ENCODE data around the gene SERPINB6.
"Not testable (repeated sequence)": the region's sequence is repeated elsewhere in the genome, so short reads cannot be mapped to it uniquely, and the experiment has no call there.

The SERPINB6 gene

DNA sequence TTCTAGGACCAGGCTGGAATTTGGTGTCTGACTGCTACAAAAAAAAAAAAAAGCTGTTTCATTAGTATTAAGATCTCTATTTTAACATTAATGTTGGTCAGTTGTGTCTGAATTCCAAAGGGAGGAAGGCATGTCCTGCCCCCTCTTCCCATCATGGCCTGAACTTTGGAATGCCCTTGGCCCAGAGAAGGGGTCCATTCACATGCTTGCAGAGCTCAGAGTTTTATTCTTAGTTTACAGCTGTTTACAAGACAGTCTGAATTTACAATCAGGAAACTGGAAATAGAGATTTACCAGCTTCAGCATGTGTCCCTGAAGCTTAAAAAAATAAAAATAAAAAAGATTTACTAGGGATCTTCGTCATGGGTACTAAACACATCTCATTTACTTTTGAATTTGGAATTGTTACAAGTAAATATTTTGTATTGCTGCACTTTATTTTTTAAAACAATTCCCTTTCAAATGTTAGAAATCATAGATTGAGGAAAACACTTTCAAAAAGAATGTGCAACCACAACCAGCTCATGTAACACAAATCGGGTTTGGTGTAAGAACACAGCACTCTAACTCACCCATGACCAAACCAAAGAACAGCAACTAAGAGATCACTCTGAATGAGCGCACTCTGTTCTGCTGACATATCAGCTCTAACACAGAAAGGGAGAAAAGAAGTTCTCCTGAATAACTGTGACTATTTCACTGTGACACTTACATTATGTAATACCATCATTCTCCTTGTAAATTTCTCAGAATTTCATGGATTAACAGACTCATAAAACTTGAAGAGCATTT is 6.6 kb upstream of the SERPINB6 start:
- no peak for DNase-seq (ENCODE audit: low spot score)

DNA sequence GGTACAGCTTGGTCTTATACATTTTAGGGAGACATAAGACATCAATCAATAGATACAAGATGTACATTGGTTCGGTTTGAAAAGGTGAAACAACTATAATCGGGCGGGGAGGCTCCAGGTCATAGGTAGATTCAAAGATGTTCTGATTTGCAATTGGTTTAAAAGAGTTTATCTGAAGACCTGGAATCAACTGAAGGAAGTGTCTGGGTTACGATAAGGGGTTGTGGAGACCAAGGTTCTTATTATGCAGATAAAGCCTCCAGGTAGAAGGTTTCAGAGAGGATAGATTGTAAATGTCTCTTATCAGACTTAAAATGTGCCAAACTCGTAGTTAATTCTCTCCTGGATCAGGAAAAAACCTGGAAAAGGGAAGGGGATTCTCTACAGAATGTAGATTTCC is 5.9 kb upstream of the SERPINB6 start:
- no peak for DNase-seq (ENCODE audit: low spot score)

DNA sequence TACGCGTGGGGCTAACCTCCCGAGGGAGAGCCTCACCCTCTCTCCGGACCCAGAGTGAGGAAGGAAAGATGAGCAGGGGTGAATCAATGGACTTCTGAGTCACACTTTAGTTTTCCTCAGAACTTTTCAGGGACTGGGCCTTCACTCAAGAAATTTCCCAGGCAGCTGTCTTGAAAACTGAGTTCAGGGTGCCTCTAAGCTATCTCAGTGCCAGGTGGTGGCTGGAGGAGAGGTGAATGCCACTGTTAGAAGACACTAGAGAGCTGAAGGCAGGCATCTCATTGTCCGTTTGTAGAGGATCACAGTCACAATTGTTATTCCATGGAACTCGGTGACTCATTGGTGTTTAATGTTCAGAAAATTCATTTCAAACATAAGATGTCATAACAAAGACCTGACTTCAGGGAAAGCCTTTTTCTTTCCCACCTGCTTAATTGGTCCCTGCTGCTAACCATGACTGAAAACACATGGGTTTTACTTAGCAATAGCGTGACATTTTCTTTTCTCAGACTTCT is 5.3 kb upstream of the SERPINB6 start:
- no peak for DNase-seq (ENCODE audit: low spot score)

DNA sequence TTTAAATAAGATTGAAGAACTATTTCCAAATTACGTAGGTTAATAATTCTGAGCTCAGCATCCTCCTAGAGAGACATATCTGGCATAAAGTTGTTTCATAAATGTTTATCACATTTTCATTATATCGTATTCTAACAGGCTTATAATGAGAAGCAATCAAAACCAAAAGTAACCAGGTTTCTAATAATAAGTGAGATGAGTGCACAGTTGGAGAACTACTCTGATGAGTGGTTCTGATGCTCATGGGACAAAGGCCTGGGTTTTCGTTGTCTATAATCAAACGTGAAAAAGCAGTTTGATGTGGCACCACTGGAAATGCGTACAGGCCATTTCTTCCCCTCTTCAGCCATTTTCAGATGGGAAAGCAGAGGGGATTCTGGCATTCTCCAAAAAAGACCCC is 4.7 kb upstream of the SERPINB6 start:
- DNase-seq (ENCODE audit: low spot score) = no peak

DNA sequence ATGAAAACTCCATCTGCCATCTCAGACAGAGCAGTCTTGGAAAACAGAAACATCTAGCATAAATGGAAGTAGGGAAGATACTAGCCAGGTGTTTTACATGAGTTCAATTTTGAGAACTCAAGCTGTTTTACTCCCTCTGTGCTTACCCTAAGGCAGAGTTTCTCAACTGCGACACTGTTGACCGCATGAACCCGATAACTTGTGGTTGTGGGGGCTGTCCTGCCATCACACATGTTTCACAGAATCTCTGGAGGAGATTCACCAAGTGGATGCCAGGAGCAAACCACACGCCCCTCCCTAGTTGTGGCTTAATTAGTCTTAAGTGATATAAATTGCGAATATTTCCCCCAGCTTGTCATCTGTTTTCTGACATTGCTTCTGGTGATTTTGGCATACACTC is 2.3 kb upstream of the SERPINB6 start:
- no peak for DNase-seq (ENCODE audit: low spot score)

DNA sequence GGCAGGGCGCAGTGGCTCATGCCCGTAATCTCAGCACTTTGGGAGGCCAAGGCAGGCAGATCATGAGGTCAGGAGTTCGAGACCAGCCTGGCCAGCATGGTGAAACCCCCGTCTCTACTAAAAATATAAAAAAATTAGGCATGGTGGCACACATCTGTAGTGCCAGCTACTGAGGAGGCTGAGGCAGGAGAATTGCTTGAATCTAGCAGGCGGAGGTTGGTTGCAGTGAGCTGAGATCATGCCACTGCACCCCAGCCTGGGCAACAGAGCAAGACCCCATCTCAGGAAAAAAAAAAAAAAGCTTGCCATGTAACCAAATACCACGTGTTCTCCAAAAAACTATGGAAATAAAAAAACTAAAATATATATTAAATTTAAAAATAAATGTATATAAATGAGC is 1.8 kb upstream of the SERPINB6 start:
- not testable (repeated sequence) for DNase-seq (ENCODE audit: low spot score)

DNA sequence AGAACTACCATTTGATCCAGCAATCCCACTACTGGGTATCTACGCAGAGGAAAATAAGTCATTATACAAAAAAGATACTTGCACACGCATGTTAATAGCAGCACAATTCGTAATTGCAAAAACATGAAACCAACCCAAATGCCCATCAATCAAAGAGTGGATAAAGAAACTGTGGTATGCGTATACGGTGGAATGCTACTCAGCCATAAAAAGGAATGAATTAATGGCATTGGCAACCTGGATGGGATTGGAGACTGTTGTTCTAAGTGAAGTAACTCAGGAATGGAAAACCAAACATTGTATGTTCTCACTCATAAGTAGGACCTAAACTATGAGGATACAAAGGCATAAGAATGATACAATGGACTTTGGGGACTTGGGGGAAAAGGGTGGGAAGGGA is 1.3 kb upstream of the SERPINB6 start:
- not testable (repeated sequence) for DNase-seq (ENCODE audit: low spot score)

DNA sequence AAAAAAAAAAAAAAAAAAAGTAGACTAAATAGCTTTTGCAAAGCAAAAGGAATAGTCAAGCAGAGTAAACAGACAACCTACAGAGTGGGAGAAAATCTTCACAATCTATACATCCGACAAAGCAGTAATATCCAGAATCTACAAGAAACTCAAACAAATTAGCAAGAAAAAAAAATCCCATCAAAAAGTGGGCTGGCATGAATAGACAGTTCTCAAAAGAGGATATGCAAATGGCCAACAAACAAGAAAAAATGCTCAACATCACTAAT is 786 bp upstream of the SERPINB6 start:
- not testable (repeated sequence) for DNase-seq (ENCODE audit: low spot score)

DNA sequence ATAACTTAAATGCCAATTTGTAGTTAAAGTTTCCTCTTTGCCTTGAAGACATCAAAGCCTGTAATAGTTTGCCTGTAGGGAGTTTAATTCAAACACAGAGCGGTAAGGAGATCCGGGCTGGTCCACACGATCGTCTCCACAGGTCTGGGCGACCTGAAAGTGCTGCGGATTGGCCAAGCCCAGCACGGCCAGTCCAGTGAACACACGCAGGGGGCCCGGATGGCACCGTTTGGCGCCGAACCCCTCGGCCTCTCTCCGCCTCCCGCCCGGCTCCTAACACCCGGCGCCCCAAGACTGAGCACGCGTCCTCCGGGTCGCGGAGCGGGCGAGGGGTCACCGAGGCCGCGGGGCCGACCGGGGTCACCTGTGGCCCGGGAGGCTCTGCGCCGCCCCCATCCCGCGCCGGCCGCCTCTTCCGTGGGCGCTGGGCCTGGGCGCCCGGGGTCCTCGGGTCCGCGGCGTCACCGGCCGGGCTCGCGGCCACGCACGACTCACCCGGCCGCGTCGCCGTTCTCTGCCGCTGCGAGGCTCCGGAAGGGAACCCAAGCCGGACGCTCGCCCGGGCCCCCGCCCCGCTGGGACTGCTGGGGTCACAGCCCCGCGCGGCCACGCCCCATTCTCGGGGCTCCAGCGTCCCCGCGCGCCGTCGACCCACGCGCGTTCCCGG is 481 bp downstream of the SERPINB6 start:
- peak; percentile 54 for DNase-seq (ENCODE audit: low spot score)

DNA sequence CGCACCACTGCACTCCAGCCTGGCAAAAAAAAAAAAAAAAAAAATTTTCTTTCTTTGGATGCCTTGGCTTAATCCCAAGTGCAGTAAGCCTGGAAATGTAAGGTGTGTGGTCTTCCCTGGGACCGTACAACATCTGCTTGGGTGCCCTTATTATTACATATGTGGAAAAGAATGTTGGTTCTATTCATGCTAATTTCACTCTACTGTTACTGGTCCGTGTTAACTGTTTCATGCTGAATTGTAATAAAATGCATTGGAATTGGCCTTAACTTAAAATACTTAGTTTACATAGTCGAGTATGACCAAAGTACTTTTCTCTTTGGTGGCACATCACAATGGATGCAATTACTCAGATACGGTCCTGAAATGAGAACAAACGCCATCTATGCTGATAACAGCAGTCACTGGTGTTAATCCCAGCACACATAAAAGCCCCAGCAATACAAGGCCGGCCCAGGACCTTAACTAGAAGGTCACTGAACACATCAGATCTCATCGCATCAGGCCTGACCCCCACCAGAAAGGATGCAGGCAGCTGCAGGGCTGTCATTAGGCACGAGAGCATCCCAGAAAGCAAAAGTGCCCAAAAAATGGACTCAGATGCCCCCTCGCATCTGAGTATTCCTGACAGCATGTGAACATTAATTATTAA is 1.2 kb downstream of the SERPINB6 start:
- DNase-seq (ENCODE audit: low spot score) = no peak

DNA sequence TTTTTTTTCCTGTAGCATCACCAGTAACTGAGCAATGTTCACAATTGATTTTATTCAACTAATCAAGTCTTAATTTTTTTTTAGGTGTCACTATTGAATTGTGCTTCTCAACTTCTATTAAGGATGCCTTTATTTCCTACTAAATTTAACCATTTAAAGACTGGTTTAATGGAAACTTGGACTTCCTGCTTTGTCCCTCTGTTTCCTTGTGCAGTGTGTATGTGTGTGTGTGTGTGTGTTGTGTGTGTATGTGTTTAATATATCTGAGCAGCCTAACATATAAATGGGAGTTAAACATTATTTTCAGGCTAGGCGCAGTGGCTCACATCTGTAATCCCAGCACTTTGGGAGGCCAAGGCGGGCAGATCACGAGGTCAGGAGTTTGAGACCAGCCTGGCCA is 1.8 kb downstream of the SERPINB6 start:
- no peak for DNase-seq (ENCODE audit: low spot score)

DNA sequence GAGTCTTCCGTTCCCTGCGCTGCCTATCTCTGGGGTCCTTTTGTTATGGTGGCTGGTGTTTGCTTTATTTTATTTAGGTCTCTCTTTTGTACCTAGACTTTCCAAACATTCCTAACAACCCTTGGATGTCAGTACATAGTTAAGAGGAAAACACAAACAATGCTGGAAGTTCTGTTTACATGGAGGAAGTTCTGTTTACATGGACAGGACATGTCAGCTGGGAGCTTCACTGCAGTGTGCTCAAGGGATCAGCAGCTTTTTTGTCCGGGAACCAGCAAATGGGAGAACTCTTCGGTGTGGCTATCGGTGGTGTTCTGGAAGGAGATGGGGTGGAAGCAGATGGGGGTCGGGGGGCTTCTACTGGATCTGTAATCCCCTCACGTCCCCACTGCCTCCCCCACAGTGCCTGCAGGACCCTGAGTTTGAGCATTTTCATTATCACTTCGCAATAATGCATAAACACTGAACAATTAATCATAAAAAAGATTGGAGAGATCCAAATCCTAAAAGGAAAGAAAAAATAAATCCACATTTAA is 2.7 kb downstream of the SERPINB6 start:
- no peak for DNase-seq (ENCODE audit: low spot score)

DNA sequence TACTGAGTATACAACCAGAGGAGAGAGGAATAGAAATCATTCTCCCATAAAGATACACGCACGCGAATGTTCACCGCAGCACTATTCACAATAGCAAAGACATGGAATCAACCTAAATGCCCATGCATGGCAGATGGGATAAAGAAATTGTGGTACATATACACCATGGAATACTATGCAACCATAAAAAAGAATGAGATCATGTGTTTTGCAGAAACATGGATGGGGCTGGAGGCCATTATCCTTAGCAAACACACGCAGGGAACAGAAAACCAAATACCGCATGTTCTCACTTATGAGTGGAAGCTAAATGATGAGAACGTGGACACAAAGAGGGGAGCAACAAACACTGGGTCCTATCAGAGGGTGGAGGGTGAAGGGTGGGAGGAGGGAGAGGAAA is 3.4 kb downstream of the SERPINB6 start:
- no peak for DNase-seq (ENCODE audit: low spot score)

DNA sequence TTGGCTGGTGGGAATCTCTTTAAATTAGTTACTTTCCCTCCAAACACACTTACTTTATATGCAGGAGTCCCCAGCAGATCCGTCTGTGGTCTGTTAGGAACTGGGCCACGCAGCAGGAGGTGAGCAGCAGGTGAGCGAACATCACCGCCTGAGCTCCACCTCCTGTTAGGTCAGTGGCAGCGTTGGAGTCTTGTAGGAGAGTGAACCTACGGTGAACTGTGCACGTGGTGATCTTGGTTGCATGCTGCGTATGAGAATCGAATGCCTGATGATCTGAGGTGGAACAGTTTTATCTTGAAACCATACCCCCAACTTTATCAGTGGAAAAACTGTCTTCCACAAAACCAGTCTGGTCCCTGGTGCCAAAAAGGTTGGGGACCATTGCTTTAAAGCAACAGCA is 5.0 kb downstream of the SERPINB6 start:
- no peak for DNase-seq (ENCODE audit: low spot score)

DNA sequence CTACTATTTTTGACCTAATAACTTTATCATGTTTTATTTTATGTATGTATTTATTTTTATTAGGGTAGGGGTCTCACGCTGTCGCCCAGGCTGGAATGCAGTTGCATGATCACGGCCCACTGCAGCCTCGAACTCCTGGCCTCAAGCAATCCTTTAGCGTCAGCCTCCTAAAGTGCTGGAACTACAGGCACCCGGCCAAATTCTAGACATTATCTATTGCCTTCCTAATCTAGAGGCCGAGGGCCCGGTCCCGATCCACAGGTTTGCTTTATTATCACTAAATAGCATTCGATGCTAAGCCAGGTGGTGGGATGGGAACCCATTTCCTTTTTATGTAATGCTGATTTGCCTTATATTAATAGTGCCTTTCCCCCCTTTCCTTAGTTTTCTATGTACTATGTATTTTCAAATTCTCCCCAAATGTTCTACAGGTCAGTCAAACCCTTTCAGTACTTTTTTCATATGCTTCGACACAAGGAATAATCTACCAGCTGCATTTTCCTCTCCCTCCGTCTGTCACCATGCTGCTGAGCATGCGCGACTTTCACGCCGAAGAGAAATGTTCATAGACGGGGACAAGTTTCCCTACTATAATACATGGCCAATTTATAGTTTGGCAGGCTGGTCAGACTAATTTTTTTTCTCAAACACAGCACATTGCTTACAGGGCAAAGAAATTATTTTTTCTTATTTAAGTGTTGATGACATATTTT is 6.4 kb downstream of the SERPINB6 start:
- DNase-seq (ENCODE audit: low spot score) = no peak

DNA sequence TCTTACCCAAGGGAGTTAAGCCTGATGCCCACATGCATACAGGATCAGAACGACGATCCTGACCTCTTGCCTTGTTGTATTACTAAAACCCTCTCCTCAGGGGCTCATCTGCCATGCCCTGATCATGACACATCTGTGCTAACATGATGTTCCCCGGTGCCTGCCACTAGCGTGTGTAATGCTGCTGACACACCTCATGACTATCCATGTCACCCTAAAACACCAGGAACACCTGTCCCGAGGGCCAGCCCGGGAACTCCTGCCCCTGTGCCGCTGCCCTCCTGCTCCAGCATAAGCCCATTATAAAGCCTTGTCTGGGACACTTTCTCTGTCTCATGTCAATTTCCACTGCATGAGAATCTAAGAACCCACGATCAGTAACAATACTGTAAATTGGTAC is 7.6 kb downstream of the SERPINB6 start:
- no peak for DNase-seq (ENCODE audit: low spot score)

DNA sequence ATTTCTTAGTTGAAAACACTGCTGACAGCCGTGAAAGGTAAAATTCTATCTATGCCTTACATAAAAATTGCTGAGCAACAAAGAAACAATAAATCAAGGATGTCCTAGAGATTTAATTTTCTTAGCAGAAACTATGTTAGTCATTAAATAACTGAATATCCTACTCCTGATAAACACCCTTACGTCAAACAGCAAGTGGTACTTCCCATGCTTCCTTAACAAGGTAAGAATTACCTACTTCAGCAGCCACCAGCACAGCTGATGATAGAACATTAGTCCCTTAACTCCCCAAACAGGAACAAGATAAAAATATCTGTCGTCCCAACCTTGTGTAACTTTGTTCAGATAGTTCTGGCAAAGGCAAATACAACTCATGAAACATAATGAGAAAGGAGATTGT is 8.7 kb downstream of the SERPINB6 start:
- no peak for DNase-seq (ENCODE audit: low spot score)

DNA sequence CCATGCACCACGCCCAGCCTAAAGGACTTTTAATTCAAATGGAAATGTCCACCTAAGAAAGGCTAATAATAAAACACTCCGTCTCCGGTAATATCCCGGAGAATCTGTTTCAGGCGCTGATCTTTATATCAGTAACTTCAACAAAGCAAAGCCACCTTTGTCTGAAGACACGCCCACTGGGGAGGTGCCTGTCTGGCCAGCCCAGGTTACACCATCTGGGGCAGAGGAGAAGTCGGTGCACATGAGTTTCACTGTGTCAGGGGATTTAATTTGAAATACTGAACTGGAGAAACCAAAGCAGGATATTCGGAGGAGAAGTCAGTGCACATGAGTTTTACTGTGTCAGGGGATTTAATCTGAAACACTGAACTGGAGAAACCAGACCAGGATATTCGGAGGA is 9.4 kb downstream of the SERPINB6 start:
- DNase-seq (ENCODE audit: low spot score) = no peak

DNA sequence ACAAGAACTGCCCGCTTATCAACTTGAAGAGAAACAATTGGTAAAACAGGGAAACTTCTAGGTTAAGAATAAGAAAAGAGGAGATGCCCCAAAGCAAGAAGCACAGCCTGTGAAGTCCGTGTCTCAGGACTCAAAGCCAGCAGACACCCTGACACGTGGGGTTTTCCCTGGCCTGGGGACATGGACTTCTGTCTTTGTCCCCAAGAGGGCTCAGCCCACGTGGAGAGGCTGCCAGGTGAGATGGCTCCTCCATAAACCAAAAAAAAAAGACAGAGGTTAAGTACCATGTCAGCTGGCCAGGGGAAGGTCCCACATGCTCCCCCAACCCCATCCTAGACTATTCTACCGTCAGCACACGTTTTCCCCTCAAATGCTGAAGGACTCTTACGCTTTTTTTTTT is 9.9 kb downstream of the SERPINB6 start:
- DNase-seq (ENCODE audit: low spot score) = no peak

DNA sequence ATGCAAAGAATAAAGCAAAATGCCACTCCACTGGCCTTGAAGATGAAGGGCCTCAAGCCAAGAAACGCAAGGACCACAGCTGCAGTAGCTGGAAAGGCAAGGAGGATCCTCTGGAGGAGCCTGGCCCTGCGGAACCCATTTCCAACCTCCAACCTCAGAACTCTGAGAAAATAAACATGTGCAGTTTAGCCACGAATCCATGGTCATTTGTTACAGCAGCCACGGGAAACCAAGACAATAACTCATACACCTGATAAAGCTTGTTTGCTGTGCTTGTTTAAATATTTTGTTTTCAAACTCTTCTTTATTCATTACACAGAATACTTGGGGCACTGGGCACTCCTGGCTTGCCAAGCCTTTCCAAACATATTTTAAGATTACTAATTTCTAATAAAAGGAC is 10.4 kb downstream of the SERPINB6 start:
- DNase-seq (ENCODE audit: low spot score) = no peak

DNA sequence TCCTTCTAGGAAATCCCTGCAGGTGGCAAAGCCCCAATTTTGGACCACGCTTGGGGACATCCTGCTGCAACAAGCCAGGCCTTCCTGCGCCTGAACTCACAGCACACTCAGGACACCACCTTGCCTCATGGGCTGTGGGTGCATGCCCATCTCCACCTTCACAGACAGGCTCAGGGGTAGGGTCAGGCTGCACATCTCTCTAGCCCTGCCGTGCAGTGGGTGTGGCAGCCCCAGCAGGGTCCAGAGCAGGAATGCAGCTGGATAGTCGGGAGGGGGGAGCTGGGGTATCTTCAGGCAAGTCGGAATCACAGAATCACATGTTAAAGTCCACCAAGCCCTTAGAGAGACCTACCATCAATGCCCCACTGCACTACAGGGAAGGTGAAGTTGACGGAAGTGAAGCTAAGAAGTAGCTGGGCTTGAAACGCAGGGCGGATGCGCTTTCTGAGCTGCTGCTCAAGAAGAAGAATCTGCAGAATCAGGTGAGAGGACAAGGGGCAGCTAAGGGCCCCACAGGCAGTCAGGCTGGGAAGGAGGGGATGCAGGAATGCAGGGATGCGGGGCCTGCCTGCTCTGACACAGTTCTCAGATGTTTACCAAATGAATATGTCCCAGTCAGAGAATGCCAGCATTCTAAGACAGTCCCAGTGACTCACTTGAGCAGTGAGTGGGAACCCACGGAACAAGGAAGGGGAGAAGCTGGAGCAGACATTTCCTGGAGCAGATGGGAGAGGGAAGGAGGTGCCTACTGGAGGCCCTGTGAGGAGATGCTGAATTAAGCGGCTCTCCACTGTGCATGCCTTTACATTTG is 11.3 kb downstream of the SERPINB6 start:
- DNase-seq (ENCODE audit: low spot score) = no peak

DNA sequence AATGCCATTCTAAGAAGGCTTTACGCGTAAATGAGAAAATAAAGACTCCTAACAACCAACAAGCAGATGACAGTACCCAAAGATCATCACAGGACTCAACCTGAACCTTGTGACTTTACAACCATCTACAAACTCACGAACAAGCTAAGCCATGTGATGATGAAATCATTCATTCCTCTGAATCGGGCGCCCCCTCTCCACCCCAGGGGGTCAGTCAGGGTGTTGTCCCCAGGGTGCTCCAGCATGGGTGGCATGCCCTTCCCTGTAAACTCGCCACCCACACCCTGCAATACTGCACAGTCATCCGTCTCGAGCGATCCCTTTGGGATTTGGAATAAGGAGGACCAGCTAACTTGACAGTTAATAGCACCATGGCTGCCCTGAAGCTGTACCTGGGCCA is 12.6 kb downstream of the SERPINB6 start:
- DNase-seq (ENCODE audit: low spot score) = no peak

All from SW480 (cell line).